Activated gamma-delta T cell (primary cell): Measurements from ENCODE around the gene SIAH1.
"Not testable (repeated sequence)": the region's sequence is repeated elsewhere in the genome, so short reads cannot be mapped to it uniquely, and the experiment has no call there.

ENCODE experiments used
- DNase-seq: peaks from one replicate; lab custom pipeline; 2025; lab: John Stamatoyannopoulos, UW
- total RNA-seq, 2 donors: gene quantifications; one replicate each; lab custom pipeline; 2026; lab: John Stamatoyannopoulos, UW

SIAH1 gene
- 26.0 to 28.9 reads per million in 2 donors for total RNA-seq

GRCh38 chr16:48385253-48386150, at the start of gene SIAH1:
SIAH1 (minus strand) TSS chr16:48385413; CDS start chr16:48362428, 22,985 bp downstream.
- DNase-seq = peak; percentile 83

GRCh38 chr16:48434653-48435317, 49.6 kb upstream of the SIAH1 start:
- DNase-seq = no peak

- DNase-seq = no peak
Measured at GRCh38 chr16:48433850-48434530, 48.8 kb upstream of the SIAH1 start.

GRCh38 chr16:48433116-48433849, 48.1 kb upstream of the SIAH1 start:
- no peak for DNase-seq

- DNase-seq = no peak
Measured at GRCh38 chr16:48432136-48432535, 46.9 kb upstream of the SIAH1 start.

- DNase-seq = no peak
Measured at GRCh38 chr16:48430890-48431289, 45.7 kb upstream of the SIAH1 start.

- no peak for DNase-seq
Measured at GRCh38 chr16:48426244-48427141, 41.3 kb upstream of the SIAH1 start.

GRCh38 chr16:48422537-48422936, 37.3 kb upstream of the SIAH1 start:
- no peak for DNase-seq

GRCh38 chr16:48421741-48422140, 36.5 kb upstream of the SIAH1 start:
- no peak for DNase-seq

GRCh38 chr16:48420437-48420836, 35.2 kb upstream of the SIAH1 start:
- no peak for DNase-seq

- DNase-seq = not testable (repeated sequence)
Measured at GRCh38 chr16:48416617-48417016, 31.4 kb upstream of the SIAH1 start.

GRCh38 chr16:48413272-48413671, 28.1 kb upstream of the SIAH1 start:
- DNase-seq = no peak

- DNase-seq = no peak
Measured at GRCh38 chr16:48409839-48410632, 24.8 kb upstream of the SIAH1 start.

- DNase-seq = no peak
Measured at GRCh38 chr16:48408688-48409087, 23.5 kb upstream of the SIAH1 start.

GRCh38 chr16:48405907-48406306, 20.7 kb upstream of the SIAH1 start:
- DNase-seq = no peak

GRCh38 chr16:48405153-48405552, 19.9 kb upstream of the SIAH1 start:
- no peak for DNase-seq

GRCh38 chr16:48402547-48402946, 17.3 kb upstream of the SIAH1 start:
- not testable (repeated sequence) for DNase-seq

- DNase-seq = no peak
Measured at GRCh38 chr16:48395375-48395774, 10.2 kb upstream of the SIAH1 start.

GRCh38 chr16:48394355-48394703, 9.1 kb upstream of the SIAH1 start:
- no peak for DNase-seq
